Upper lobe of left lung (tissue), 6 donors: ENCODE measurements around the gene TAS2R16. TPM values are rescaled to one million over a fixed set of nuclear protein-coding genes. Genes with fewer than 3 reads are reported as not detected.
"Not testable (repeated sequence)": the region's sequence is repeated elsewhere in the genome, so short reads cannot be mapped to it uniquely, and the experiment has no call there.

Experiments used
- ATAC-seq, 2 donors: fragments of 200-7000 bp; cut with Tn5 transposase; one replicate each; pipeline ENCODE4 v1.9.1; 2022; ENCODE audit warnings: mild to moderate bottlenecking in 2 of 2, moderate library complexity in 2 of 2; ENCODE audit not compliant: low FRiP score in 2 of 2
- DNase-seq, 2 donors: peaks; one replicate each; pipeline ENCODE4 v3.0.0-alpha.2; 2019 to 2020
- H3K27ac ChIP-seq, 4 donors: fragments of 200-600 bp; sonication (generic); one replicate each; pipeline ENCODE4 v1.5.1; 2016 to 2019
- H3K27me3 ChIP-seq, 4 donors: fragments of 200-600 bp; sonication (generic); one replicate each; pipeline ENCODE4 v1.5.1; 2017 to 2019
- H3K36me3 ChIP-seq, 4 donors: fragments of 200-600 bp; sonication (generic); one replicate each; pipeline ENCODE4 v1.5.1; 2016 to 2019
- H3K4me1 ChIP-seq, 4 donors: fragments of 200-600 bp; sonication (generic); one replicate each; pipeline ENCODE4 v1.5.1; 2018 to 2019
- H3K4me3 ChIP-seq, 4 donors: fragments of 200-600 bp; sonication (generic); one replicate each; pipeline ENCODE4 v1.5.1; 2017 to 2019; ENCODE audit warnings: mild to moderate bottlenecking in 2 of 4, moderate library complexity in 1 of 4
- H3K9me3 ChIP-seq, 4 donors: fragments of 200-600 bp; sonication (generic); one replicate each; pipeline ENCODE4 v1.5.1; 2018 to 2019
- CTCF ChIP-seq, 6 experiments: fragments of 450-650 bp in 4 of 6; fragments of 200-600 bp in 2 of 6; sonication (generic) in 2 of 6; IDR thresholded peaks; one replicate each; pipeline ENCODE4 v1.5.1; 2016 to 2019; ENCODE audit warnings: antibody characterized with exemption in 6 of 6
- EP300 ChIP-seq, 4 donors: sonication (generic); formaldehyde crosslinking; IDR thresholded peaks; one replicate each; pipeline ENCODE4 v1.5.1; 2017; ENCODE audit warnings: antibody characterized with exemption in 4 of 4, control low read depth in 2 of 4
- POLR2A ChIP-seq, 4 donors: fragments of 450-650 bp; IDR thresholded peaks; one replicate each; pipeline ENCODE4 v1.5.1; 2016 to 2017; ENCODE audit warnings: antibody characterized with exemption in 4 of 4, mild to moderate bottlenecking in 2 of 4
- POLR2AphosphoS5 ChIP-seq, 2 donors: sonication (generic); formaldehyde crosslinking; IDR thresholded peaks; one replicate each; pipeline ENCODE4 v1.5.1; 2017; ENCODE audit warnings: antibody characterized with exemption in 2 of 2
- WGBS, 2 donors: methylation state at CpG; one replicate each; pipeline ENCODE4 v1.1.5; 2017 to 2018; 5-methylcytosine and 5-hydroxymethylcytosine counted together
- total RNA-seq, 6 donors: library from RNA; depleted of rRNA in 4 of 6; stranded (reverse); fragments of >200 nt in 4 of 6; gene quantifications; one replicate each; pipeline versions ENCODE4 v1.1.0 to v1.2.1, GENCODE V29; 2016 to 2021
- donor health status: DM: no; HTN: no; CAD: no; lungs with moderate emphysema.
- donor health status: DM: no; HTN: yes; CAD: no; lungs with severe emphysema.

Gene TAS2R16
- total RNA-seq, 6 donors from 2014 or later: not detected

GRCh38 chr7:122970740-122971725, 24.5 kb downstream of the TAS2R16 start:
- H3K4me3 ChIP-seq: no peak overlapping the region
- ATAC-seq (no peak), DNase-seq (no peak)
- H3K27ac ChIP-seq: no peak overlapping the region
- H3K4me1 ChIP-seq: no peaks in the 10 kb centered on the region
- no peaks in the 10 kb centered on the region for H3K9me3 ChIP-seq
- 25 to 45% methylated on average over 6 of the region's 6 CpGs for WGBS, 2 donors
- no peaks in the 10 kb centered on the region for H3K27me3 ChIP-seq
- TF ChIP-seq POLR2AphosphoS5 (IDR thresholded peaks at IDR 0.05) (no peak), CTCF (IDR thresholded peaks at IDR 0.05) (no peak)
- H3K36me3 ChIP-seq: no peaks in the 10 kb centered on the region

DNA sequence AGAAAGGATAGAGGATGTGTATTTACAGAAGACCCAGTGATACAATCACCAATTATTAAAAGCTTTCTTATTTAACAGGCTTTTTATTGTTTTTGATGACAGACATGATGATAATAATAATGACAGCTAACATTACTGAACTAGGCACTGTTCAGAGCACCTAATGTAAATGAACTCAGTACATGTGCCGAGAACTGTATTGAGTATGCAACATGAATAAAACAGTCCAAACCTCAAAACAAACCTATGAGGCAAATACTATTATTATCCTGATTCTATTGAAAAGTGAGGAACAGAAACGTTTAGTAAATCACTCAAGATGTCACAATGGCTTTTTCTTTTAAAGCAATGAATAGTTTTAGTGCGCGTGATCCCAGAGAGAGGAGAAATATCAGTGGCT, 27.1 kb downstream of the TAS2R16 start:
- Histone ChIP-seq H3K9me3 (no peaks in the 10 kb centered on the region), H3K4me3 (no peak overlapping the region), H3K36me3 (no peaks in the 10 kb centered on the region), H3K27ac (no peak overlapping the region), H3K27me3 (no peaks in the 10 kb centered on the region), H3K4me1 (no peaks in the 10 kb centered on the region)
- DNase-seq (no peak), ATAC-seq (no peak)
- no peak for TF ChIP-seq POLR2A (IDR thresholded peaks at IDR 0.05)
- TF ChIP-seq CTCF (IDR thresholded peaks at IDR 0.05): no peak
- TF ChIP-seq POLR2AphosphoS5 (IDR thresholded peaks at IDR 0.05): no peak
- no peak for TF ChIP-seq EP300 (IDR thresholded peaks at IDR 0.05)
- 80 to 81% methylated on average over 4 of the region's 4 CpGs for WGBS, 2 donors

GRCh38 chr7:122965306-122965705, 30.2 kb downstream of the TAS2R16 start:
- no peak for ATAC-seq
- H3K4me3 ChIP-seq: no peak overlapping the region
- no peaks in the 10 kb centered on the region for H3K36me3 ChIP-seq
- 63 to 78% methylated on average over 2 of the region's 2 CpGs for WGBS, 2 donors
- no peak overlapping the region for H3K27ac ChIP-seq
- DNase-seq: no peak
- no peak for TF ChIP-seq EP300 (IDR thresholded peaks at IDR 0.05)
- no peak for TF ChIP-seq CTCF (IDR thresholded peaks at IDR 0.05)
- TF ChIP-seq POLR2AphosphoS5 (IDR thresholded peaks at IDR 0.05): no peak
- TF ChIP-seq POLR2A (IDR thresholded peaks at IDR 0.05): no peak
- no peaks in the 10 kb centered on the region for H3K4me1 ChIP-seq
- no peaks in the 10 kb centered on the region for H3K27me3 ChIP-seq
- no peaks in the 10 kb centered on the region for H3K9me3 ChIP-seq

GRCh38 chr7:122953678-122954077, 41.8 kb downstream of the TAS2R16 start:
- H3K27me3 ChIP-seq, ATAC-seq, H3K27ac ChIP-seq, H3K4me1 ChIP-seq, H3K36me3 ChIP-seq, H3K9me3 ChIP-seq, H3K4me3 ChIP-seq, DNase-seq: not testable (repeated sequence)
- WGBS, 2 donors: 95 to 99% methylated on average over 2 of the region's 2 CpGs

DNA sequence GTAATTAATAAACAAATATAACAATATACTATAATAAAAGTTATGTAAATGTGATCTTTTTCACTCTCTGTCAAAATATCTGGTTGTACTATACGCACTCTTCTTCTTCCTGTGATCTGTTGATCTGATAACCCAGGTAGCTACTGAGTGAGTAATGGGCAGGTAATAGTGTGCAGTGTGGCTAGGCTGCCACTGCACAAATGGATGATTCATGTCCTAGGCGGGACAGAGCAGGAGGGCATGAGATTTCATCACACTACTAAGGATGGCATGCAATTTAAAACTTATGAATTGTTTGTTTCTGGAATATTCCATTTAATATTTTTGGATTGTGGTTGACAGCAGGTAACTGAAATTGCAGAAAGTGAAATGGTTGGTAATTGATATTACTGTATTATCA, 44.5 kb downstream of the TAS2R16 start:
- WGBS, 2 donors: 79 to 87% methylated on average over 2 of the region's 2 CpGs
- ATAC-seq (no peak), DNase-seq (no peak)
- Histone ChIP-seq H3K4me3 (no peak overlapping the region), H3K36me3 (no peaks in the 10 kb centered on the region), H3K27me3 (no peaks in the 10 kb centered on the region), H3K4me1 (no peaks in the 10 kb centered on the region), H3K27ac (no peak overlapping the region), H3K9me3 (no peaks in the 10 kb centered on the region)
- TF ChIP-seq POLR2A (IDR thresholded peaks at IDR 0.05) (no peak), POLR2AphosphoS5 (IDR thresholded peaks at IDR 0.05) (no peak), CTCF (IDR thresholded peaks at IDR 0.05) (no peak), EP300 (IDR thresholded peaks at IDR 0.05) (no peak)
